Stimulated activated CD8-positive, alpha-beta memory T cell treated with anti-CD3 and anti-CD28 coated beads, Interleukin-15, amount 100 ng/mL, for 48 hours (primary cell): ENCODE results near the gene BCL3.

Experiments used
- DNase-seq, 2 donors: peaks; one replicate each; pipeline ENCODE4 v3.0.0-alpha.2; 2020; ENCODE audit warnings: low read depth in 2 of 2

The BCL3 gene

GRCh38 chr19:44788971-44789370, 40.5 kb downstream of the BCL3 start:
- no peak for DNase-seq

- no peak for DNase-seq
These were observed 41.5 kb downstream of the BCL3 start for GRCh38 chr19:44789943-44790483.

- DNase-seq: no peak
These were observed 43.8 kb downstream of the BCL3 start for GRCh38 chr19:44792281-44792680.

- no peak for DNase-seq
These were observed 46.1 kb downstream of the BCL3 start for GRCh38 chr19:44794610-44795009.

GRCh38 chr19:44795398-44795987, 47.0 kb downstream of the BCL3 start:
- no peak for DNase-seq

- no peak for DNase-seq
These were observed 48.2 kb downstream of the BCL3 start for GRCh38 chr19:44796701-44797115.

- DNase-seq: no peak
These were observed 51.3 kb downstream of the BCL3 start for GRCh38 chr19:44799627-44800346.

- DNase-seq: peak; percentile 61 to 65
These were observed 52.0 kb downstream of the BCL3 start for GRCh38 chr19:44800461-44800860.

- DNase-seq: no peak
These were observed 55.2 kb downstream of the BCL3 start for GRCh38 chr19:44803442-44804428.

- DNase-seq: no peak
These were observed 57.8 kb downstream of the BCL3 start for GRCh38 chr19:44806291-44806690.

- no peak for DNase-seq
These were observed 58.7 kb downstream of the BCL3 start for GRCh38 chr19:44807162-44807561.

- no peak for DNase-seq
These were observed 59.3 kb downstream of the BCL3 start for GRCh38 chr19:44807652-44808462.

GRCh38 chr19:44808463-44809371, 60.2 kb downstream of the BCL3 start, which contains the start of gene BCAM:
Gene BCAM (plus strand): TSS chr19:44809103. CDS start chr19:44809125, 22 bp downstream.
- no peak for DNase-seq
